GM10248 (cell line): ENCODE data around the gene XYLT1.

Source experiments
- CTCF ChIA-PET: fragments of 300-600 bp; sonication (Branson Sonifier 250); formaldehyde crosslinking; extraction: SDS; loops from one replicate; lab custom pipeline; 2021; ENCODE audit warnings: antibody characterized with exemption; lab: Yijun Ruan, JAX
- POLR2A ChIA-PET: fragments of 350-650 bp; sonication (Branson Sonifier 250); formaldehyde crosslinking; extraction: SDS; loops from one replicate; lab custom pipeline; 2020; ENCODE audit warnings: antibody characterized with exemption; lab: Yijun Ruan, JAX
- DNase-seq: peaks from one replicate; pipeline ENCODE4 v3.0.0; 2012; ENCODE audit errors: extremely low spot score
- CTCF ChIP-seq: IDR thresholded peaks from 2 replicates; pipeline ENCODE4 v1.5.1; 2012; ENCODE audit warnings: mild to moderate bottlenecking, low read depth; ENCODE audit errors: extremely low read depth, missing control alignments, control extremely low read depth

XYLT1 gene

GRCh38 chr16:17062676-17063075 lies 408.1 kb downstream of the XYLT1 start:
- TF ChIP-seq CTCF: no peak
- CTCF ChIA-PET: no interaction called here
- no peak for DNase-seq
- POLR2A ChIA-PET: no interaction called here

DNA sequence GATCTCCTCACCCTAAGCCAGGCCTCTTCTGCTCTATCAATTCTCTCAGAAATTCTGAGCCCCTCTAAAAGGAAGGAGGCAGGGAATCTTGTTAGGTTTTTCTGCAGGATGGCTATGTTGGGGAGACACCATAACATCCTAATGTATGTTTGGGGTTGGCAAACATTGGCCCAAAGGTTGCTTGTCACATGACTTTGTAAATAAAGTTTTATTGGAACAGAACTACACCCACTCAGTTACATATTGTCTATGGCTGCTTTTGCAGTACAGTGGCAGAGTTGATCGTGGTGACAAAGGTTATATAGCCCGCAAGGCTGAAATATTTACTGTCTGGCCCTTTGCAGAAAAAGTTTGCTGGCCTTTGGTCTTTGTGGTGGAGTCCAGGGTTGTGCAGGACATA lies 409.4 kb downstream of the XYLT1 start:
- TF ChIP-seq CTCF: no peak
- DNase-seq: no peak
- ChIA-PET POLR2A (no interaction called here), CTCF (no interaction called here)

- no peak for DNase-seq
- ChIA-PET POLR2A (no interaction called here), CTCF (no interaction called here)
- TF ChIP-seq CTCF: no peak
These were observed 412.3 kb downstream of the XYLT1 start for GRCh38 chr16:17058471-17058870.

DNA sequence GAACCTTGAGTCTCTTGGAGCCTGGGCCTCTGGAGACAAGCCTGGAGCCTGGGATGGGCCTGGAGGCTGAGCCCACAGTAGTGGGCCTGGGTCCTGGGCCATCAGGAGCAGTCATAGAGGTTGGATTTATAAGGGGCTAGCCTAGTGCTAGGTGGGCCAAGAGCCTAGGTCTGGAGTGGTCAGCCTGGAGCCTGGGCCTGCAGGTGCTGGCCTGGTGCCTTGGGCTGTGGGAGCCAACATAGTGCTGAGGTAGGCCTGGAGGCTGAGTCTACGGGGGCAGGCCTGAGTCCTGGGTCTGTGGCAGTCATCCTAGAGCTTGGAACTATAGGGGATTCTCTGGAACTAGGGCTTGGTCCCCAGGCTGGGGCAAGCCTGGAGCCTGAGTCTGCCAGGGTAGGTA lies 414.1 kb downstream of the XYLT1 start:
- CTCF ChIA-PET: interaction anchor here (1.2 kb wide), 1 partner anchor 14 kb away, joined by 3 read pairs; no protein-coding TSS in a partner anchor
- DNase-seq: no peak
- POLR2A ChIA-PET: no interaction called here
- TF ChIP-seq CTCF: no peak

GRCh38 chr16:17053536-17054160 lies 417.1 kb downstream of the XYLT1 start:
- ChIA-PET CTCF (interaction anchor here (1.4 kb wide), 1 partner anchor 13 kb away, joined by 5 read pairs; no protein-coding TSS in a partner anchor), POLR2A (no interaction called here)
- no peak for DNase-seq
- TF ChIP-seq CTCF: peak; percentile 20
